Caco-2 (cell line): ENCODE data around the gene HHAT. TPM values are rescaled to one million over a fixed set of nuclear protein-coding genes. Genes with fewer than 3 reads are reported as not detected.

Source experiments
- BruUV-seq: library from RNA; stranded (reverse); fragments of 400-500 nt; replicated peaks from 2 replicates; lab custom pipeline; 2021; lab: Mats Ljungman, UMichigan
- CTCF ChIA-PET: fragments of 300-600 bp; sonication (Branson Sonifier 250); formaldehyde crosslinking; loops from one replicate; lab custom pipeline; 2022; ENCODE audit warnings: antibody characterized with exemption; lab: Charles Lee
- POLR2A ChIA-PET: fragments of 300-600 bp; sonication (Branson Sonifier 250); formaldehyde crosslinking; loops from one replicate; lab custom pipeline; 2022; ENCODE audit warnings: antibody characterized with exemption; lab: Charles Lee
- DNase-seq, 2 experiments: peaks; one replicate each; pipeline versions ENCODE4 v3.0.0 to v3.0.0-alpha.2; 2020 to 2022
- H3K27me3 ChIP-seq: replicated peaks from 2 replicates; pipeline ENCODE4 v1.6.0; 2011; ENCODE audit warnings: low read length; ENCODE audit not compliant: control insufficient read depth, insufficient read depth
- H3K36me3 ChIP-seq: 2 replicates; pipeline ENCODE4 v1.5.1; 2011; ENCODE audit warnings: low read length; ENCODE audit not compliant: control insufficient read depth, insufficient read depth
- H3K4me1 ChIP-seq: fragments of 250-450 bp; sonication (Bioruptor Pico); 2 replicates; pipeline ENCODE4 v1.5.1; 2020; ENCODE audit warnings: mild to moderate bottlenecking
- H3K4me3 ChIP-seq: 2 replicates; pipeline ENCODE4 v1.5.1; 2011; ENCODE audit warnings: low read depth, mild to moderate bottlenecking, control low read depth, low read length
- H3K9me3 ChIP-seq: fragments of 250-450 bp; sonication (Bioruptor Pico); 2 replicates; pipeline ENCODE4 v1.5.1; 2020; ENCODE audit warnings: mild to moderate bottlenecking, moderate library complexity
- H3K27ac Mint-ChIP-seq: one replicate; pipeline ENCODE4 v1.8.0; 2022; ENCODE audit warnings: mixed read lengths; ENCODE audit not compliant: unreplicated experiment
- H3K27me3 Mint-ChIP-seq: one replicate; pipeline ENCODE4 v1.8.0; 2022; ENCODE audit warnings: mixed read lengths; ENCODE audit not compliant: insufficient read depth, unreplicated experiment
- H3K36me3 Mint-ChIP-seq: one replicate; pipeline ENCODE4 v1.8.0; 2022; ENCODE audit warnings: mild to moderate bottlenecking, mixed read lengths; ENCODE audit not compliant: insufficient read depth, unreplicated experiment
- H3K4me1 Mint-ChIP-seq: one replicate; pipeline ENCODE4 v1.8.0; 2022; ENCODE audit warnings: low read depth, mixed read lengths; ENCODE audit not compliant: unreplicated experiment
- H3K4me3 Mint-ChIP-seq: one replicate; pipeline ENCODE4 v1.8.0; 2022; ENCODE audit warnings: mild to moderate bottlenecking, moderate library complexity, mixed read lengths; ENCODE audit not compliant: unreplicated experiment
- H3K9me3 Mint-ChIP-seq: one replicate; pipeline ENCODE4 v1.8.0; 2022; ENCODE audit warnings: mixed read lengths; ENCODE audit not compliant: unreplicated experiment
- intact Hi-C: fragments of 100-400 bp; cut with micrococcal nuclease; formaldehyde crosslinking; loops from one replicate; pipeline ENCODE4 v1.10.0; 2022; ENCODE audit not compliant: unreplicated experiment
- total RNA-seq: library from RNA; stranded (reverse); gene quantifications from 2 replicates; pipeline ENCODE4 v1.2.3, GENCODE V29; 2022
- TF ChIP-seq, protein P1 (sequence below), 2 experiments: fragments of 200-600 bp in 1 of 2; IDR thresholded peaks; 1 replicate in 1 of 2; 2 replicates in 1 of 2; pipeline versions ENCODE4 v1.5.1 to v1.8.0; 2011 to 2022; ENCODE audit warnings: antibody characterized with exemption in 1 of 2, control low read depth in 1 of 2, inconsistent platforms in 1 of 2, low read depth in 1 of 2, low read length in 1 of 2, mild to moderate bottlenecking in 1 of 2, moderate library complexity in 1 of 2; ENCODE audit not compliant: insufficient read depth in 1 of 2, severe bottlenecking in 1 of 2, unreplicated experiment in 1 of 2

Gene HHAT
- total RNA-seq, 1 experiment from 2014 or later = 3.9 TPM

GRCh38 chr1:210674151-210674550 is 345.4 kb downstream of the HHAT start:
- H3K9me3 Mint-ChIP-seq = no peaks in the 10 kb centered on the region
- ChIA-PET POLR2A (no interaction called here), CTCF (no interaction called here)
- no peak overlapping the region for H3K4me3 Mint-ChIP-seq
- H3K36me3 Mint-ChIP-seq = no peaks in the 10 kb centered on the region
- H3K4me1 Mint-ChIP-seq = no peaks in the 10 kb centered on the region
- BruUV-seq = no TSS peak
- H3K27me3 Mint-ChIP-seq = peaks cover 10% of the 10 kb centered on the region
- Histone ChIP-seq H3K4me1 (no peaks in the 10 kb centered on the region), H3K36me3 (no peaks in the 10 kb centered on the region), H3K4me3 (no peak overlapping the region), H3K9me3 (no peaks in the 10 kb centered on the region), H3K27me3 (no peaks in the 10 kb centered on the region)
- H3K27ac Mint-ChIP-seq = no peak overlapping the region
- TF ChIP-seq, protein P1, sequence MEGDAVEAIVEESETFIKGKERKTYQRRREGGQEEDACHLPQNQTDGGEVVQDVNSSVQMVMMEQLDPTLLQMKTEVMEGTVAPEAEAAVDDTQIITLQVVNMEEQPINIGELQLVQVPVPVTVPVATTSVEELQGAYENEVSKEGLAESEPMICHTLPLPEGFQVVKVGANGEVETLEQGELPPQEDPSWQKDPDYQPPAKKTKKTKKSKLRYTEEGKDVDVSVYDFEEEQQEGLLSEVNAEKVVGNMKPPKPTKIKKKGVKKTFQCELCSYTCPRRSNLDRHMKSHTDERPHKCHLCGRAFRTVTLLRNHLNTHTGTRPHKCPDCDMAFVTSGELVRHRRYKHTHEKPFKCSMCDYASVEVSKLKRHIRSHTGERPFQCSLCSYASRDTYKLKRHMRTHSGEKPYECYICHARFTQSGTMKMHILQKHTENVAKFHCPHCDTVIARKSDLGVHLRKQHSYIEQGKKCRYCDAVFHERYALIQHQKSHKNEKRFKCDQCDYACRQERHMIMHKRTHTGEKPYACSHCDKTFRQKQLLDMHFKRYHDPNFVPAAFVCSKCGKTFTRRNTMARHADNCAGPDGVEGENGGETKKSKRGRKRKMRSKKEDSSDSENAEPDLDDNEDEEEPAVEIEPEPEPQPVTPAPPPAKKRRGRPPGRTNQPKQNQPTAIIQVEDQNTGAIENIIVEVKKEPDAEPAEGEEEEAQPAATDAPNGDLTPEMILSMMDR (IDR thresholded peaks at IDR 0.05; ENCODE audit: insufficient read depth in 1 of 2, low read depth in 1 of 2, low read length in 1 of 2, severe bottlenecking in 1 of 2, unreplicated experiment in 1 of 2) = no peak
- intact Hi-C loops = no loop called here
- no peak for DNase-seq

GRCh38 chr1:210676539-210676938 is 347.8 kb downstream of the HHAT start:
- TF ChIP-seq, protein P1 (IDR thresholded peaks at IDR 0.05; ENCODE audit: insufficient read depth in 1 of 2, low read depth in 1 of 2, low read length in 1 of 2, severe bottlenecking in 1 of 2, unreplicated experiment in 1 of 2) = no peak
- peaks cover 7% of the 10 kb centered on the region for H3K27me3 Mint-ChIP-seq
- intact Hi-C loops = no loop called here
- H3K4me3 ChIP-seq = no peak overlapping the region
- BruUV-seq = no TSS peak
- no peak overlapping the region for H3K4me3 Mint-ChIP-seq
- H3K4me1 Mint-ChIP-seq = no peaks in the 10 kb centered on the region
- no peak overlapping the region for H3K27ac Mint-ChIP-seq
- H3K27me3 ChIP-seq = no peaks in the 10 kb centered on the region
- no peak for DNase-seq
- H3K9me3 Mint-ChIP-seq = no peaks in the 10 kb centered on the region
- H3K36me3 ChIP-seq = no peaks in the 10 kb centered on the region
- CTCF ChIA-PET = no interaction called here
- POLR2A ChIA-PET = no interaction called here
- no peaks in the 10 kb centered on the region for H3K36me3 Mint-ChIP-seq
- no peaks in the 10 kb centered on the region for H3K4me1 ChIP-seq
- no peaks in the 10 kb centered on the region for H3K9me3 ChIP-seq

DNA sequence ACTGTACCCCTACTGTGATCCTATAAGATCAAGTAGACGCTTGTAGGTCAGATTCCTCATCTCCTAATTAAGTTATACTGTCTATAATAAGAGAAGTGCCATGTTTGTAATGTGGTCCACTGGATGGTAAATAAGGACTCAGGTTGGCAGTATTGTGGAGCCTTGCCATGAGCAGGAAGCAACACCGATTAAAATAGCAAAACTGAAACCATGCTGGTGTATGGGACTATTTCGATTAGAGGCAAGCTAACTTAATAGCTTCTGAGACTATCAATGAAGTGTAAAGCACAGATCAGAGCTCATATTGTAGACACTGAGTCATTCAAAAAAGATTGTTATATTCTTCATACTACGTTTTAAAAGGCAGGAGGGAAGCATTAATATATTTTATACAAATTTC is 348.8 kb downstream of the HHAT start:
- H3K4me3 ChIP-seq = no peak overlapping the region
- no peaks in the 10 kb centered on the region for H3K27me3 ChIP-seq
- Mint-ChIP-seq H3K27ac (no peak overlapping the region), H3K36me3 (no peaks in the 10 kb centered on the region), H3K9me3 (no peaks in the 10 kb centered on the region), H3K4me3 (no peak overlapping the region), H3K27me3 (peaks cover 7% of the 10 kb centered on the region), H3K4me1 (no peaks in the 10 kb centered on the region)
- no peaks in the 10 kb centered on the region for H3K36me3 ChIP-seq
- no peaks in the 10 kb centered on the region for H3K9me3 ChIP-seq
- TF ChIP-seq, protein P1 (IDR thresholded peaks at IDR 0.05; ENCODE audit: insufficient read depth in 1 of 2, low read depth in 1 of 2, low read length in 1 of 2, severe bottlenecking in 1 of 2, unreplicated experiment in 1 of 2) = no peak
- CTCF ChIA-PET = no interaction called here
- no peaks in the 10 kb centered on the region for H3K4me1 ChIP-seq
- POLR2A ChIA-PET = no interaction called here
- DNase-seq = no peak
- BruUV-seq = no TSS peak
- intact Hi-C loops = no loop called here
